Endothelial cell of umbilical vein (primary cell): Measurements from ENCODE around the gene IL1RL1. TPM values are rescaled to one million over a fixed set of nuclear protein-coding genes. Genes with fewer than 3 reads are reported as not detected.

Source experiments
- BruUV-seq: library from RNA; stranded (reverse); fragments of 400-500 nt; replicated peaks from 2 replicates; lab custom pipeline; 2021; lab: Mats Ljungman, UMichigan
- CTCF ChIA-PET: fragments of 300-600, 350-600 bp; sonication (Branson Sonifier 250); formaldehyde crosslinking; loops from one replicate; lab custom pipeline; 2021; ENCODE audit warnings: antibody characterized with exemption, inconsistent platforms; lab: Charles Lee
- POLR2A ChIA-PET: fragments of 300-600, 350-600 bp; sonication (Branson Sonifier 250); formaldehyde crosslinking; loops from one replicate; lab custom pipeline; 2021; ENCODE audit warnings: antibody characterized with exemption, inconsistent platforms; lab: Charles Lee
- DNase-seq: peaks from one replicate; pipeline ENCODE4 v3.0.0-alpha.2; 2011; ENCODE audit warnings: low read depth, low spot score
- FAIRE-seq: peaks from 2 replicates; lab custom pipeline; 2011; peaks lifted over from hg19 to GRCh38; lab: Jason Lieb, UNC
- H2AFZ ChIP-seq: 2 replicates; pipeline ENCODE4 v1.6.0; 2012; ENCODE audit warnings: low read depth, low read length, control low read depth, inconsistent platforms
- H3K27ac ChIP-seq: 2 replicates; pipeline ENCODE4 v1.5.1; 2011; ENCODE audit warnings: low read depth, mild to moderate bottlenecking, control low read depth, low read length, moderate library complexity; ENCODE audit not compliant: insufficient read depth
- H3K27me3 ChIP-seq, 2 experiments: 2 replicates each; pipeline versions ENCODE4 v1.6.0 to v1.6.1; 2011; ENCODE audit warnings: low read length in 2 of 2, mixed read lengths in 1 of 2; ENCODE audit not compliant: control insufficient read depth in 2 of 2, insufficient read depth in 2 of 2
- H3K36me3 ChIP-seq, 2 experiments: 2 replicates in 1 of 2; 3 replicates in 1 of 2; pipeline ENCODE4 v1.5.1; 2011; ENCODE audit warnings: low read length in 2 of 2, mild to moderate bottlenecking in 1 of 2, moderate library complexity in 1 of 2; ENCODE audit not compliant: control insufficient read depth in 2 of 2, insufficient read depth in 2 of 2; ENCODE audit errors: extremely low read depth in 1 of 2
- H3K4me1 ChIP-seq: 3 replicates; pipeline ENCODE4 v1.5.1; 2011; ENCODE audit warnings: mild to moderate bottlenecking, low read length; ENCODE audit not compliant: control insufficient read depth, insufficient read depth; ENCODE audit errors: extremely low read depth
- H3K4me2 ChIP-seq: 2 replicates; pipeline ENCODE4 v1.6.1; 2011; ENCODE audit warnings: low read length, control low read depth, mixed read lengths; ENCODE audit not compliant: insufficient read depth
- H3K4me3 ChIP-seq, 3 experiments: fragments of 200-600 bp in 1 of 3; sonication (generic), shearing (Covaris generic) in 1 of 3; replicated peaks in 1 of 3; 2 replicates each; pipeline ENCODE4 v1.5.1; 2011 to 2016; ENCODE audit warnings: control low read depth in 3 of 3, low read length in 3 of 3, mild to moderate bottlenecking in 2 of 3, inconsistent platforms in 1 of 3, low read depth in 1 of 3, moderate library complexity in 1 of 3; ENCODE audit not compliant: insufficient read depth in 1 of 3
- H3K79me2 ChIP-seq: 2 replicates; pipeline ENCODE4 v1.6.0; 2012; ENCODE audit warnings: low read length, inconsistent platforms; ENCODE audit not compliant: control insufficient read depth, insufficient read depth
- H3K9ac ChIP-seq: replicated peaks from 2 replicates; pipeline ENCODE3; 2011; ENCODE audit warnings: low read length, control low read depth; ENCODE audit not compliant: insufficient read depth; ENCODE audit errors: extremely low read depth
- H3K9me1 ChIP-seq: replicated peaks from 3 replicates; pipeline ENCODE4 v1.6.0; 2011; ENCODE audit warnings: mild to moderate bottlenecking, low read length; ENCODE audit not compliant: control insufficient read depth, insufficient read depth; ENCODE audit errors: extremely low read depth
- H3K9me3 ChIP-seq: replicated peaks from 2 replicates; pipeline ENCODE4 v1.5.1; 2012; ENCODE audit warnings: low read length, inconsistent platforms; ENCODE audit not compliant: control insufficient read depth, insufficient read depth
- H4K20me1 ChIP-seq: replicated peaks from 2 replicates; pipeline ENCODE3; 2011; ENCODE audit warnings: mild to moderate bottlenecking, low read length; ENCODE audit not compliant: control insufficient read depth, insufficient read depth; ENCODE audit errors: extremely low read depth
- EZH2 ChIP-seq: IDR thresholded peaks from 2 replicates; pipeline ENCODE4 v1.6.1; 2012; ENCODE audit warnings: borderline replicate concordance, low read depth, mild to moderate bottlenecking, moderate library complexity, low read length, inconsistent platforms; ENCODE audit not compliant: severe bottlenecking
- FOS ChIP-seq: IDR thresholded peaks from 2 replicates; pipeline ENCODE4 v1.6.1; 2011; ENCODE audit warnings: mild to moderate bottlenecking, low read length, moderate library complexity, borderline replicate concordance; ENCODE audit not compliant: insufficient read depth
- GATA2 ChIP-seq: IDR thresholded peaks from 2 replicates; pipeline ENCODE4 v1.7.0; 2011; ENCODE audit warnings: low read depth, mild to moderate bottlenecking, moderate library complexity, mixed read lengths, low read length; ENCODE audit not compliant: insufficient read length, insufficient read depth
- JUN ChIP-seq: IDR thresholded peaks from 2 replicates; pipeline ENCODE4 v1.6.1; 2011; ENCODE audit warnings: borderline replicate concordance, low read depth; ENCODE audit not compliant: insufficient read length, insufficient read depth
- MAX ChIP-seq: IDR thresholded peaks from 2 replicates; pipeline ENCODE4 v1.6.1; 2011; ENCODE audit not compliant: insufficient read depth, insufficient read length
- MYC ChIP-seq: IDR thresholded peaks from one replicate; pipeline ENCODE4 v1.6.1; 2011; ENCODE audit warnings: mild to moderate bottlenecking, low read depth, low read length
- POLR2A ChIP-seq: IDR thresholded peaks from 2 replicates; pipeline ENCODE4 v1.6.1; 2012; ENCODE audit warnings: low read depth, mild to moderate bottlenecking, control low read depth, low read length
- POLR2AphosphoS5 ChIP-seq: IDR thresholded peaks from 2 replicates; pipeline ENCODE4 v1.6.1; 2012; ENCODE audit warnings: low read depth, mild to moderate bottlenecking, control low read depth, low read length, moderate library complexity; ENCODE audit not compliant: insufficient read depth
- dilution Hi-C: fragments of 300-500 bp; cut with MboI; formaldehyde crosslinking; loops from one replicate; pipeline ENCODE4 v1.15.0; 2019; ENCODE audit warnings: low sequenced_read_pairs; ENCODE audit not compliant: extremely low pct_ligation_motif_present
- intact Hi-C: fragments of 100-400 bp; cut with micrococcal nuclease; formaldehyde crosslinking; loops from one replicate; pipeline ENCODE4 v1.10.0; 2022
- polyA plus RNA-seq, 4 experiments: library from polyadenylated mRNA; depleted of rRNA in 3 of 4; stranded (reverse) in 3 of 4; unstranded in 1 of 4; fragments of >200 nt; gene quantifications; 2 replicates each; pipeline versions ENCODE4 v1.2.1 to v1.2.3, GENCODE V29; 2011 to 2012; ENCODE audit warnings: missing spikeins in 1 of 4
- total RNA-seq: library from RNA; stranded (reverse); gene quantifications from 2 replicates; pipeline ENCODE4 v1.2.3, GENCODE V29; 2021
- TF ChIP-seq, protein P1 (sequence below), 2 donors: IDR thresholded peaks; 1 replicate in 1 of 2; 2 replicates in 1 of 2; pipeline ENCODE4 v1.5.1; 2011; ENCODE audit warnings: low read length in 2 of 2, mild to moderate bottlenecking in 2 of 2, moderate library complexity in 2 of 2, control low read depth in 1 of 2, inconsistent platforms in 1 of 2, low read depth in 1 of 2; ENCODE audit not compliant: insufficient read depth in 1 of 2; ENCODE audit errors: extremely low read depth in 1 of 2

The IL1RL1 gene
- total and polyA plus RNA-seq, 2 donors (not counting 3 experiments of a cell fraction or from before 2014, with no cell fraction given), result 32.2 to 44.0 TPM

- no peaks in the 10 kb centered on the region for H3K27me3 ChIP-seq
- no peak for FAIRE-seq
- no peak overlapping the region for H3K27ac ChIP-seq
- no peaks in the 10 kb centered on the region for H3K9me3 ChIP-seq
- dilution Hi-C loops (no loop called here), intact Hi-C loops (no loop called here)
- no peaks in the 10 kb centered on the region for H4K20me1 ChIP-seq
- TF ChIP-seq POLR2AphosphoS5 (no peak), JUN (no peak), POLR2A (no peak), FOS (no peak), MYC (no peak), GATA2 (no peak), EZH2 (no peak), MAX (no peak)
- TF ChIP-seq, protein P1, sequence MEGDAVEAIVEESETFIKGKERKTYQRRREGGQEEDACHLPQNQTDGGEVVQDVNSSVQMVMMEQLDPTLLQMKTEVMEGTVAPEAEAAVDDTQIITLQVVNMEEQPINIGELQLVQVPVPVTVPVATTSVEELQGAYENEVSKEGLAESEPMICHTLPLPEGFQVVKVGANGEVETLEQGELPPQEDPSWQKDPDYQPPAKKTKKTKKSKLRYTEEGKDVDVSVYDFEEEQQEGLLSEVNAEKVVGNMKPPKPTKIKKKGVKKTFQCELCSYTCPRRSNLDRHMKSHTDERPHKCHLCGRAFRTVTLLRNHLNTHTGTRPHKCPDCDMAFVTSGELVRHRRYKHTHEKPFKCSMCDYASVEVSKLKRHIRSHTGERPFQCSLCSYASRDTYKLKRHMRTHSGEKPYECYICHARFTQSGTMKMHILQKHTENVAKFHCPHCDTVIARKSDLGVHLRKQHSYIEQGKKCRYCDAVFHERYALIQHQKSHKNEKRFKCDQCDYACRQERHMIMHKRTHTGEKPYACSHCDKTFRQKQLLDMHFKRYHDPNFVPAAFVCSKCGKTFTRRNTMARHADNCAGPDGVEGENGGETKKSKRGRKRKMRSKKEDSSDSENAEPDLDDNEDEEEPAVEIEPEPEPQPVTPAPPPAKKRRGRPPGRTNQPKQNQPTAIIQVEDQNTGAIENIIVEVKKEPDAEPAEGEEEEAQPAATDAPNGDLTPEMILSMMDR (IDR thresholded peaks at IDR 0.05; ENCODE audit: extremely low read depth in 1 of 2, insufficient read depth in 1 of 2, low read depth in 1 of 2, low read length in 2 of 2), result no peak
- no peak for DNase-seq
- H2AFZ ChIP-seq, result no peak overlapping the region
- no peaks in the 10 kb centered on the region for H3K36me3 ChIP-seq
- peaks cover 6% of the 10 kb centered on the region for H3K4me1 ChIP-seq
- CTCF ChIA-PET, result interaction anchor here (2.2 kb wide), 1 partner anchor 10 kb away, joined by 9 read pairs; no protein-coding TSS in a partner anchor
- POLR2A ChIA-PET, result no interaction called here
- H3K4me3 ChIP-seq, result no peak overlapping the region
- no TSS peak for BruUV-seq
- no peaks in the 10 kb centered on the region for H3K79me2 ChIP-seq
- no peaks in the 10 kb centered on the region for H3K9me1 ChIP-seq
- no peak overlapping the region for H3K4me2 ChIP-seq
- H3K9ac ChIP-seq, result no peak overlapping the region
These were observed 19.9 kb upstream of the IL1RL1 start for GRCh38 chr2:102291319-102292075.
